Activated CD4-positive, alpha-beta T cell treated with anti-CD3 and anti-CD28 coated beads for 36 hours (primary cell): ENCODE data around the gene ACTG2. TPM values are rescaled to one million over a fixed set of nuclear protein-coding genes. Genes with fewer than 3 reads are reported as not detected.
"Not testable (repeated sequence)": the region's sequence is repeated elsewhere in the genome, so short reads cannot be mapped to it uniquely, and the experiment has no call there.

Experiments used
- ATAC-seq: fragments of 200-7000 bp; cut with Tn5 transposase; one replicate; pipeline ENCODE4 v1.10.0; 2021; ENCODE audit warnings: mild to moderate bottlenecking, moderate library complexity
- CTCF ChIA-PET: fragments of 350-600 bp; sonication (Branson Sonifier 250); formaldehyde crosslinking; loops from one replicate; lab custom pipeline; 2021; ENCODE audit warnings: antibody characterized with exemption; lab: Charles Lee
- POLR2A ChIA-PET: fragments of 350-600 bp; sonication (Branson Sonifier 250); formaldehyde crosslinking; loops from one replicate; lab custom pipeline; 2021; ENCODE audit warnings: antibody characterized with exemption, inconsistent platforms; lab: Charles Lee
- DNase-seq: peaks from one replicate; pipeline ENCODE4 v3.0.0-alpha.2; 2020
- H3K27ac Mint-ChIP-seq: one replicate; pipeline ENCODE4 v1.8.0; 2021; ENCODE audit warnings: mixed read lengths
- H3K27me3 Mint-ChIP-seq: one replicate; pipeline ENCODE4 v1.8.0; 2021; ENCODE audit warnings: mixed read lengths
- H3K36me3 Mint-ChIP-seq: one replicate; pipeline ENCODE4 v1.8.0; 2021; ENCODE audit warnings: low read depth, mixed read lengths
- H3K4me1 Mint-ChIP-seq: one replicate; pipeline ENCODE4 v1.8.0; 2021; ENCODE audit warnings: mixed read lengths
- H3K4me3 Mint-ChIP-seq: one replicate; pipeline ENCODE4 v1.8.0; 2021; ENCODE audit warnings: mild to moderate bottlenecking, moderate library complexity, mixed read lengths
- H3K9me3 Mint-ChIP-seq: one replicate; pipeline ENCODE4 v1.8.0; 2021; ENCODE audit warnings: low read depth, mixed read lengths
- intact Hi-C, 2 experiments: fragments of 100-400 bp; cut with DNase I in 1 of 2; cut with micrococcal nuclease in 1 of 2; formaldehyde crosslinking; loops; one replicate each; pipeline versions ENCODE4 v1.14.2 to v1.15.1; 2022 to 2024; cut with DNase I, micrococcal nuclease
- total RNA-seq, 2 experiments: library from RNA; stranded (reverse); gene quantifications; one replicate each; pipeline ENCODE4 v1.2.3, GENCODE V29; 2021

Gene ACTG2
- total RNA-seq, 2 experiments from 2014 or later, result 0.14 TPM; not detected in 1

GRCh38 chr2:73870084-73870483 is 22.7 kb upstream of the ACTG2 start:
- peaks cover 19% of the 10 kb centered on the region for H3K36me3 Mint-ChIP-seq
- intact Hi-C loops, result no loop called here
- no peaks in the 10 kb centered on the region for H3K4me1 Mint-ChIP-seq
- DNase-seq (no peak), ATAC-seq (no peak)
- no peaks in the 10 kb centered on the region for H3K9me3 Mint-ChIP-seq
- POLR2A ChIA-PET, result no interaction called here
- CTCF ChIA-PET, result no interaction called here
- H3K27ac Mint-ChIP-seq, result no peak overlapping the region
- no peaks in the 10 kb centered on the region for H3K27me3 Mint-ChIP-seq
- H3K4me3 Mint-ChIP-seq, result no peak overlapping the region

- Mint-ChIP-seq H3K36me3 (no peaks in the 10 kb centered on the region), H3K4me1 (no peaks in the 10 kb centered on the region), H3K4me3 (no peak overlapping the region), H3K9me3 (no peaks in the 10 kb centered on the region), H3K27ac (no peak overlapping the region), H3K27me3 (no peaks in the 10 kb centered on the region)
- ChIA-PET POLR2A (no interaction called here), CTCF (no interaction called here)
- intact Hi-C loops, result no loop called here
- DNase-seq, result no peak
- ATAC-seq, result peak; percentile 70
These were observed 15.6 kb upstream of the ACTG2 start for GRCh38 chr2:73877071-73877802.

GRCh38 chr2:73877984-73878383 is 14.8 kb upstream of the ACTG2 start:
- ATAC-seq, H3K27ac Mint-ChIP-seq, intact Hi-C loops, H3K4me3 Mint-ChIP-seq, H3K4me1 Mint-ChIP-seq, DNase-seq, CTCF ChIA-PET, H3K9me3 Mint-ChIP-seq, H3K36me3 Mint-ChIP-seq, H3K27me3 Mint-ChIP-seq: not testable (repeated sequence)
- POLR2A ChIA-PET, result interaction anchor here (0.8 kb wide), 1 partner anchor 300 kb away, joined by 3 read pairs; no protein-coding TSS in a partner anchor

- POLR2A ChIA-PET, result interaction anchor here (0.6 kb wide), 1 partner anchor 14 kb away, joined by 5 read pairs; no protein-coding TSS in a partner anchor
- no peaks in the 10 kb centered on the region for H3K36me3 Mint-ChIP-seq
These were observed 7.4 kb upstream of the ACTG2 start for GRCh38 chr2:73885406-73885805.

GRCh38 chr2:73886357-73886756 is 6.5 kb upstream of the ACTG2 start:
- ChIA-PET CTCF (no interaction called here), POLR2A (interaction anchor here (0.7 kb wide), 1 partner anchor 96 kb away, joined by 7 read pairs; no protein-coding TSS in a partner anchor)
- peaks cover 25% of the 10 kb centered on the region for H3K4me1 Mint-ChIP-seq
- ATAC-seq, result peak; percentile 90
- intact Hi-C loops, result loop anchor here (1.0 to 5.0 kb wide), 4 partner anchors 27 to 55 kb away; partner anchors contain the start of gene DGUOK (in 1 of the 2)
- peak; percentile 79 for DNase-seq
- peaks cover 6% of the 10 kb centered on the region for H3K27me3 Mint-ChIP-seq
- H3K36me3 Mint-ChIP-seq, result no peaks in the 10 kb centered on the region
- H3K9me3 Mint-ChIP-seq, result peaks cover 3% of the 10 kb centered on the region
- H3K4me3 Mint-ChIP-seq, result no peak overlapping the region
- H3K27ac Mint-ChIP-seq, result peak overlapping the region; percentile 78

More at GRCh38 chr2:73885406-73885805, 7.4 kb upstream of the ACTG2 start:
- Mint-ChIP-seq H3K9me3 (peaks cover 3% of the 10 kb centered on the region), H3K27ac (no peak overlapping the region), H3K27me3 (peaks cover 6% of the 10 kb centered on the region), H3K4me3 (no peak overlapping the region), H3K4me1 (peaks cover 25% of the 10 kb centered on the region)
- CTCF ChIA-PET, result interaction anchor here (0.6 to 0.7 kb wide), 2 partner anchors 57 to 127 kb away, joined by 3 read pairs; partner anchors contain the start of gene STAMBP
- no peak for ATAC-seq
- intact Hi-C loops, result loop anchor here in 1 of 2 experiments (5.0 kb wide), 1 partner anchor 42 kb away; the partner anchor contains the start of gene DGUOK
- DNase-seq, result no peak

- H3K4me3 Mint-ChIP-seq, H3K27ac Mint-ChIP-seq, H3K27me3 Mint-ChIP-seq, CTCF ChIA-PET, H3K36me3 Mint-ChIP-seq, H3K9me3 Mint-ChIP-seq: not testable (repeated sequence)
- intact Hi-C loops, result loop anchor here (2.0 to 5.0 kb wide), 2 partner anchors 40 to 45 kb away; partner anchors contain the start of gene DGUOK (in 1 of the 2)
- peak; percentile 47 for DNase-seq
- peaks cover 25% of the 10 kb centered on the region for H3K4me1 Mint-ChIP-seq
- ATAC-seq, result peak; percentile 67
- POLR2A ChIA-PET, result interaction anchor here (0.6 to 0.8 kb wide), 2 partner anchors 9 to 14 kb away, joined by 3 to 5 read pairs; no protein-coding TSS in a partner anchor
These were observed 5.0 kb upstream of the ACTG2 start for GRCh38 chr2:73887596-73888353.

- no peak for ATAC-seq
- ChIA-PET POLR2A (no interaction called here), CTCF (no interaction called here)
- intact Hi-C loops, result loop anchor here in 1 of 2 experiments (5.0 kb wide), 1 partner anchor 39 kb away; the partner anchor contains the start of gene DGUOK
- H3K4me3 Mint-ChIP-seq, result no peak overlapping the region
- no peak for DNase-seq
- no peak overlapping the region for H3K27ac Mint-ChIP-seq
- peaks cover 25% of the 10 kb centered on the region for H3K4me1 Mint-ChIP-seq
- no peaks in the 10 kb centered on the region for H3K36me3 Mint-ChIP-seq
- peaks cover 3% of the 10 kb centered on the region for H3K9me3 Mint-ChIP-seq
- H3K27me3 Mint-ChIP-seq, result peaks cover 5% of the 10 kb centered on the region
These were observed 4.4 kb upstream of the ACTG2 start for GRCh38 chr2:73888388-73888787.

GRCh38 chr2:73889206-73889605 is 3.6 kb upstream of the ACTG2 start:
- POLR2A ChIA-PET, result no interaction called here
- Mint-ChIP-seq H3K4me1 (peaks cover 25% of the 10 kb centered on the region), H3K27ac (no peak overlapping the region), H3K4me3 (no peak overlapping the region), H3K9me3 (peaks cover 3% of the 10 kb centered on the region), H3K36me3 (no peaks in the 10 kb centered on the region), H3K27me3 (peaks cover 3% of the 10 kb centered on the region)
- no peak for DNase-seq
- no peak for ATAC-seq
- intact Hi-C loops, result loop anchor here in 1 of 2 experiments (5.0 kb wide), 1 partner anchor 38 kb away; the partner anchor contains the start of gene DGUOK
- CTCF ChIA-PET, result no interaction called here

- H3K36me3 Mint-ChIP-seq, result no peaks in the 10 kb centered on the region
- DNase-seq, result no peak
- peaks cover 37% of the 10 kb centered on the region for H3K4me1 Mint-ChIP-seq
- CTCF ChIA-PET, result interaction anchor here (0.7 to 1.6 kb wide), 2 partner anchors 17 to 204 kb away, joined by 3 to 6 read pairs; no protein-coding TSS in a partner anchor
- POLR2A ChIA-PET, result interaction anchor here (0.7 kb wide), 1 partner anchor 49 kb away, joined by 3 read pairs; no protein-coding TSS in a partner anchor
- H3K27me3 Mint-ChIP-seq, result peaks cover 3% of the 10 kb centered on the region
- peaks cover 3% of the 10 kb centered on the region for H3K9me3 Mint-ChIP-seq
- no peak for ATAC-seq
- intact Hi-C loops, result loop anchor here in 1 of 2 experiments (10.0 kb wide), 1 partner anchor 206 kb away; no protein-coding TSS in a partner anchor
- H3K4me3 Mint-ChIP-seq, result no peak overlapping the region
- no peak overlapping the region for H3K27ac Mint-ChIP-seq
These were observed 2.3 kb upstream of the ACTG2 start for GRCh38 chr2:73890301-73891092.

- ChIA-PET CTCF (interaction anchor here (0.6 to 1.6 kb wide), 3 partner anchors 18 to 43 kb away, joined by 4 to 6 read pairs (median 4); no protein-coding TSS in a partner anchor), POLR2A (no interaction called here)
- Mint-ChIP-seq H3K4me1 (peaks cover 38% of the 10 kb centered on the region), H3K27ac (no peak overlapping the region), H3K36me3 (no peaks in the 10 kb centered on the region), H3K9me3 (peaks cover 3% of the 10 kb centered on the region), H3K4me3 (no peak overlapping the region), H3K27me3 (peaks cover 3% of the 10 kb centered on the region)
- ATAC-seq, result no peak
- DNase-seq, result no peak
- intact Hi-C loops, result loop anchor here in 1 of 2 experiments (10.0 kb wide), 1 partner anchor 207 kb away; no protein-coding TSS in a partner anchor
These were observed 1.4 kb upstream of the ACTG2 start for GRCh38 chr2:73891276-73891901.
